ENCODE measurements around the gene PIK3IP1.
"Not testable (repeated sequence)": the region's sequence is repeated elsewhere in the genome, so short reads cannot be mapped to it uniquely, and the experiment has no call there.

PIK3IP1 gene

DNA sequence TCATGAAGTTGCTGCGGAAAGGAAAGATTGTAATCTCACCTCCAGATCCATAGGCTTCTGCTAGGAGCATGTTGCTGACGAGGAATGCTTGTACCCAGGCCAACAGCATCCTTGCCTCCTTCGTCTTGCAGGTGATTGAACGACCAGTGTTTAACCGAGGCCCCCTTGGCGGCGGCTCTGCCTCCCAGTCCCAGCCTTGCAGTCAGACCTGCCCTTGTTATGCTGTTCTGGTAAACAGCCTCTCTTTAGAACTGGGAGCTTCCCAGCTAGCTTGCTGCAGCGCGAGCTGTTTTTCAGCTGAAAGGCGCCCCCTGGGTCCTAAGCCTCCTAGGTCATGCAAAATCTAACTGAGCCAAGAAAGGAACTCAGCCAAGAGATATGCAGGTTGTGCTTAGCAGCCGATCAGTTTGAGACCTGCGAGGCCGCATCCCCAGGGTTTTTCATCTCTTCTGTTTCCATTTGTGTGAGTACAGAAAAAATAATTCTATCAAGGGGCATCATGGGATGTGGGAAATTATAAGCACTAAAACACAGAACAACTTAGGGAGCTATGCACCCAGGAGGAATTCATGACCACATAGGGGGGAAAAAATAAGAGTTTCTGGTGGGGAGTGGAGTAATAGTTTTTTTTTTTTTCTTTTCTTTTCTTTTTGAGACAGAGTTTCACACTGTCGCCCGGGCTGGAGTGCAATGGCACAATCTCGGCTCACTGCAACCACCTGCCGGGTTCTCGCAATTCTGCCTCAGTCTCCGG is at the start of gene PIK3IP1:
PIK3IP1 (minus strand) TSS at position 253 of the 754 bp plus-strand sequence; CDS start at position 109, 144 bp downstream.
- peak; percentile 83 for DNase-seq

- no peak for DNase-seq
Measured at GRCh38 chr22:31341386-31342088, 49.2 kb upstream of the PIK3IP1 start.

GRCh38 chr22:31340765-31341247 is 48.5 kb upstream of the PIK3IP1 start:
- no peak for DNase-seq

DNA sequence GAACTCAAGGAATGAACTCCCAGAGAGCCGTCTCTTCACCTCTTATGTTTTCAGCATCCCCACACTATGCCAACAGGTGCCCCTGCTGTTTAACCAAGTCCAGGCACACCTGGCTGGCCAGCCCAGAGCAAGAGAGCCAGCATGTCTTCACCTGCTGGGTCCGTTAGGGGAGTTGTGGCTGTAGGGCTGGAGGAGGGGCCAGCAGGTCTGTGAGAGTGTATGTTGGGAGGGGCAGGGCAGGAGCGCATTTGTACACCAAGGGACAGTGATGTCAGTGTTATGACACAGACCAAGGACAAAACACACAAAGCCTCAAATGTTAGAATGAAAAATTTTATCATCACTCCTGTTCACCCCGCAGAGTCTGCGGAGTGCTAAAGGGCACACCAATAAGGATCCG is 48.1 kb upstream of the PIK3IP1 start:
- DNase-seq: no peak

- no peak for DNase-seq
Measured at GRCh38 chr22:31339148-31339832, 47.0 kb upstream of the PIK3IP1 start.

GRCh38 chr22:31337178-31337577 is 44.9 kb upstream of the PIK3IP1 start:
- DNase-seq: no peak

DNA sequence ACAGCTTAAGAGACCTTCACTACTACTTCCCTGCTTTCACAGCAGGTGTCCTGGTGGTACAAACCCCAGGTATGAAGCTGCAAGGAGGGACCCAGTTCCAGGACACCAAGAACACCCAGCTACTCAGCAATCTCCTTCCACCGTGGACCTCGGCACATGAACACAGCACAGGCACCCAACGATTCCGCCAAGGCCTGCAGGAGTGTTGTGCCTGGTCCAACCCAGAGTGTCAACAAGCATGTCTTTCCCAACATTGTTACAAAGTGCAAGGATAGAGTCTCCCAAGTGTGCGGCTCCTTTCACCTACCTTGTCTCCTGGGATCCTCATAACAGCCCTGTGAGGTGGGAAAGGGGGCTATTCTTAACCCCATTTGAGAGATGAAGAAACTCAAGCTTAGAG is 42.0 kb upstream of the PIK3IP1 start:
- no peak for DNase-seq

- no peak for DNase-seq
Measured at GRCh38 chr22:31333641-31334040, 41.4 kb upstream of the PIK3IP1 start.

- DNase-seq: no peak
Measured at GRCh38 chr22:31332886-31333285, 40.6 kb upstream of the PIK3IP1 start.

- no peak for DNase-seq
Measured at GRCh38 chr22:31332010-31332409, 39.7 kb upstream of the PIK3IP1 start.

- DNase-seq: no peak
Measured at GRCh38 chr22:31329453-31330215, 37.3 kb upstream of the PIK3IP1 start.

DNA sequence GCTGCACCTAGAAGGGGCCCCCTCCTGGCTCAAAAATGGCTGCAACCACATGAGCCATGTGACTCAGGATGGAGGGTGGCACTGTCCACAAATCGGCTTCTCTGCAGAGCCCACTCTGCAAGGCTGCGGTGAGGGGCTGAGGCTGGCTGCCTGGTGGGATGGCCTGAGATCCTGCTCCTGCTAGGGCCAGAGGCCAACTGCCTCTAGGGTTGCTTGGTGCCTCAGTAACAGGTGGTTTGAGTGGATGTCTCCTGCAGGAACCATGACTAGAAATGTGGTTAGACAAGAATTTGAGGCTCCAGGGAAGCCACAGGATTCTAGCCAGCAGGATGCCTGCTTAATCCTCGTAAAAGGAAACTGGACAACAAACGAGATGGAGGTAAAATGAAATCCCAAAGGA is 36.7 kb upstream of the PIK3IP1 start:
- no peak for DNase-seq

DNA sequence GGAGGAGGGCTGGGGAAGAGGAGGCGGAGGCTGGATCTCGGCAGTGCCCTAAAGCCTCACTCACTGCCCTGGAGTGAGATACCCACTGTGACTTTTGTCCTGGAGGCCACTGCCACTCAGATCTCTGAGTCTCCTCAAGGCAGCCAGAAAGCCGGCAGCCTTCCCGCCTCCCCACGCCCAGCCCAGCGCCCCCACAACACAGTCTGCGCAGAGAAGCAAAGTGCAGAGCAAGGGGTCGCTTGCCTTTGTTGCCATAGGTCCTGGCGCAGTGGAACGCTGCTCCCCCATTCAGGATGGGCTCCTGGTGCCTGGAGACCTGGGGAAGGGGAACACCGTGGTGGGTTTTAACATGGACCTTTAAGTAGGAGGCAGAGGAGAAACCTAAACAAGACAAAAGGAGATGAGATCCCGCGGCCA is 36.3 kb upstream of the PIK3IP1 start:
- no peak for DNase-seq

GRCh38 chr22:31327806-31328543 is 35.7 kb upstream of the PIK3IP1 start:
- no peak for DNase-seq

DNA sequence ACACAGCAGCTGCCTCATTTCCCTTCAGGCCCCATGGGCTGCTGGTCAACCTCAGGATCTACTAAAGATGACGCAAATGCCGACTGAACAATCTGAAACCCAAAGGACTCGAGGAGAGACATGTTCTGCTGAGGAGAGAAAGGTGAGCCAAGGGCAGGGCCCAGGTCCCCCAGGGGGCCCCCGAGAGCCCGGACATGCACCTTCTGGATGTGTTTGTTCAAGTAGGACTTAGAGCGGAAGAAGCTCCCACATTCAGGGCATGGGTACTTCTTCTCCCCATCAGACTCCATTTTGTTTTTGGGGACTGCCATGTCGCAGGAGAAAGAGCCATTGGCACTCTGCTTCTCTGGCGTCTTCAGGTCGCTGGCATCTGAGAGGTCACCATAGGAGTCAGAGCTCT is 34.6 kb upstream of the PIK3IP1 start:
- DNase-seq: no peak

DNA sequence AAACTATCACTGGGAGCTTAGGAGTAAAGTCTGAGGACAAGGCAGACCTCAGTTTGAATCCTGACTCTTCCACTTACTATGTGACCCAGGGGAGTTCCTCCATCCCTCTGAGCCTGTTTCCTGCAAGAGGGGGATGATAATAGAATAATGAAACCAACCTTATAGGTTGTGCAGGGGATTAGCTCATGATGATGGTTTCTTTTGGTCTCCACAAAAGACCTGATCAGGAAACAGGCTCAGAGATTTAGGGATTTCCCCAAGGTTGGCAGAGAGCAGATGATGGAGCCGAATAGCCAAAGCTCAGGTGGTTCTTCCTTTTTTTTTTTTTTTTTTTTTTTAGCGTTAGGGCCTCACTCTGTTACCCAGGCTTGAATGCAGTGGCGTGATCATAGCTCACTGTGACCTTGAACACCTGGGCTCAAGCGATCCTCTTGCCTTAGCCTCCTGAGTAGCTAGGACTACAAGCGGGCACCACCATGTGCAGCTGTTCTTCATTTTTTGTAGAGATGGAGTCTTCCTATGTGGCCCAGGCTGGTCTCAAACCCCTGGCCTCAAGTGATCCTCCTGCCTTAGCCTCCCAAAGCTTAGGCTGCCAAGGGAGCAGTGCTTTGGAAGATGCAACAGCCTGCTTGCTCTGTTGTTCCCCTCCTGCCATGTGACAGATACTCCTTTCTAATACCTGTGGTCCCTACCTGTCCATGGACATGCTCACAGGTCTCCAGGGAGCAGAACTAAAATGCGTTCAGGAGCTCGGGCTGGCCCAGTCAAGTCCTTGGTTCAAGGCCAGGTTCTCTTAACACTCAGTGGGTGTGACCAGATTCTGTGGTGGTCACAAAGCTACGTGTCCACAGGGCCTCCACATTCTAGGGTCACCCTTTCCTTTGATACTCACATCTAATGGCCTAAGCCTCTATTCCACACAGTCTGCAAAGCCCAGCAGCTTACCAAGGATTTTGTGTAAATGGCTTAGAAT is 31.6 kb upstream of the PIK3IP1 start:
- DNase-seq: no peak

GRCh38 chr22:31321421-31321820 is 29.1 kb upstream of the PIK3IP1 start:
- DNase-seq: no peak

GRCh38 chr22:31314220-31314619 is 21.9 kb upstream of the PIK3IP1 start:
- DNase-seq: not testable (repeated sequence)

DNA sequence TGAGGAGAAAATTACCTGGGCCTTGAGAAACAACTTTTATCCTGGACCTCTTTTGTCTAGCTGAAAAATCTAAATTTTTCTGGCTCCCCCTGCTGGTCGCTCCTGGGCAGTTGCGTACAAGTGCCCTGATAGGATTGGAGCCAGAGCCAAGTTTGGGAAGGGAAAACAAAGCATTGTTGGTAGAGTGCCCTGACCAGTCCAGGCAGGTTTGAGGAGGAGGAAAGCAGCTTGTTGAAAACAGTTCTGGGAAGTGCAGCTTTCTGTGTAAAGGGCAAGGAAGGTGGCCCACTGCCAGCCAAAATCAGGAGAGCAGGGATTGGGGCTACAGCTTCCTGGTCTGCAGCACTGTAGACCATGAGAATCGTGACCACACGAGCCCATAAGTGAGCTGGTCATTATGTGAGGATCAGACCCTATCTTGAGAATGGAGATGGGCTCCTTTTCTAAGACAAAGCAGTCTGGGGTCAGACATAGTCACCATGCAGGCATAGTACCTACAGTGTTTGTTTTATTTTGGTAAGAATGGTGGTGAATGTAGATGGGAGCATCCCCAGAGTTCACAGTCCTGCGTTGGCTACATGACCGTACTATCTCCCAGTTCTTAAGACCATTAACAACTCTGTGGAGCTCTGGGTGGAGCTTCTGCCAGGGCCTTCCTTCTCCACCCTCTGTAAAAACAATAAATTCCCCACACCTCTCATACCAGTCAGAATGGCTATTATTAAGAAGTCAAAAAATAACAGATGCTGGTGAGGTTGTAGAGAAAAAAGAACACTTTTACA is 21.3 kb upstream of the PIK3IP1 start:
- DNase-seq: peak; percentile 31

- no peak for DNase-seq
Measured at GRCh38 chr22:31308181-31308580, 15.9 kb upstream of the PIK3IP1 start.

All from kidney glomerular epithelial cell (primary cell).